ENCODE data around the gene DDOST.

- TF ChIP-seq CTCF (IDR thresholded peaks at IDR 0.05) (no peak), POLR2AphosphoS5 (IDR thresholded peaks at IDR 0.05) (no peak)
Observed at GRCh38 chr1:20612221-20612746, 48.9 kb downstream of the DDOST start.

All from transverse colon (tissue), 4 donors.